Retinal pigment epithelial cell (primary cell): Measurements from ENCODE around the gene SDC3.

Source experiments
- DNase-seq: peaks from one replicate; pipeline ENCODE4 v3.0.0-alpha.2; 2010; ENCODE audit warnings: low read depth
- H3K4me3 ChIP-seq: 2 replicates; pipeline ENCODE4 v1.5.1; 2011; ENCODE audit warnings: mild to moderate bottlenecking, low read length, control low read depth, moderate library complexity
- TF ChIP-seq, protein P1 (sequence below): conservative IDR thresholded peaks from 2 replicates; pipeline ENCODE4 v1.5.1; 2011; ENCODE audit warnings: low read depth, low read length, control low read depth, inconsistent platforms

The SDC3 gene

DNA sequence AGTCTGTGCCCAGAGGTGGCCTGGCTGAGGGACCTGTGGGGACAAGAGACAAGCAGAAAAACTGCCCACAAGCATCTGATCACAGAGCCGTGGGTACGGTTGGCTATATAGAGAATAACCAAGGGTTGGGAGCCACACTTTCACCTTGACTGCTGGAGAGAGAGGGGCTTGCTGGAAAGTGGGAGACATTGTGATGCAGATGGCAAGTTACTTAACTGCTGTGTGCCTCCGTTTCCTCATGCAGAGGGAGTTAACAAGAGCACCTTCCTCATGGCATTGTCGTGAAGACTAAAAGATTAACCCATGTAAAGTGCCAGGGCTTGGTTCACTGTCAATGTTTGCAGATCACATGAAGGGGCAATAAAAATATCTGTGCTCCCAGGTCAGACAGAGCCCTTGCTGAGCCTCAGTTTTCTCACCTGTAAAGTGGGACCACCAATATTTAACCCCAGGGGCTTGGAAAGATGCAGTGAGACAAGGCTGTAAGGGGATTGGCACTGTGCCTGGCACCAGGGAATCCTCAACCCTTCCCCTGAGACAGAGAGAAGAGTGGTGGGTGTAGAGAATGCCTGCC is 52.8 kb downstream of the SDC3 start:
- TF ChIP-seq, protein P1, sequence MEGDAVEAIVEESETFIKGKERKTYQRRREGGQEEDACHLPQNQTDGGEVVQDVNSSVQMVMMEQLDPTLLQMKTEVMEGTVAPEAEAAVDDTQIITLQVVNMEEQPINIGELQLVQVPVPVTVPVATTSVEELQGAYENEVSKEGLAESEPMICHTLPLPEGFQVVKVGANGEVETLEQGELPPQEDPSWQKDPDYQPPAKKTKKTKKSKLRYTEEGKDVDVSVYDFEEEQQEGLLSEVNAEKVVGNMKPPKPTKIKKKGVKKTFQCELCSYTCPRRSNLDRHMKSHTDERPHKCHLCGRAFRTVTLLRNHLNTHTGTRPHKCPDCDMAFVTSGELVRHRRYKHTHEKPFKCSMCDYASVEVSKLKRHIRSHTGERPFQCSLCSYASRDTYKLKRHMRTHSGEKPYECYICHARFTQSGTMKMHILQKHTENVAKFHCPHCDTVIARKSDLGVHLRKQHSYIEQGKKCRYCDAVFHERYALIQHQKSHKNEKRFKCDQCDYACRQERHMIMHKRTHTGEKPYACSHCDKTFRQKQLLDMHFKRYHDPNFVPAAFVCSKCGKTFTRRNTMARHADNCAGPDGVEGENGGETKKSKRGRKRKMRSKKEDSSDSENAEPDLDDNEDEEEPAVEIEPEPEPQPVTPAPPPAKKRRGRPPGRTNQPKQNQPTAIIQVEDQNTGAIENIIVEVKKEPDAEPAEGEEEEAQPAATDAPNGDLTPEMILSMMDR, result no peak
- no peak overlapping the region for H3K4me3 ChIP-seq
- no peak for DNase-seq

DNA sequence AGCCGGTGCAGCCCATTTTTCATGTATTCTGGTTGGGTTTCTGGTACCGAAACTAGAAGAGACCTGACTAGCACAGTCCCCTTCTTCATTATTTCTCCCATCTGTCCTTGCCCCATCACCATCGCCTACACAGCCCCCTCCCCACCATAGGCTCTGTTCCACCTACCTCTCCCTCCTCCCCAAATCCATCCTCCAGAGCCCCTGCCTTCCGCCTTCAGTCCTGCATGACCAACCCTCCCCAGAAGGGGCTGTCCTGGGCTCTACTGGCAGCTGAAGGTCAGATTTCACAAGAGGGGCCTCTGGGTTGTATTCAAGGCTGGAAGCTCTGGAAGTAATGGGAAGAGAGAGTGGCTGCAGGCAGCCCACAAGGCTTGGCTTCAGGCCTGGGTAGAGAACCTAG is 55.2 kb downstream of the SDC3 start:
- no peak for DNase-seq
- no peak overlapping the region for H3K4me3 ChIP-seq
- TF ChIP-seq, protein P1, result no peak

DNA sequence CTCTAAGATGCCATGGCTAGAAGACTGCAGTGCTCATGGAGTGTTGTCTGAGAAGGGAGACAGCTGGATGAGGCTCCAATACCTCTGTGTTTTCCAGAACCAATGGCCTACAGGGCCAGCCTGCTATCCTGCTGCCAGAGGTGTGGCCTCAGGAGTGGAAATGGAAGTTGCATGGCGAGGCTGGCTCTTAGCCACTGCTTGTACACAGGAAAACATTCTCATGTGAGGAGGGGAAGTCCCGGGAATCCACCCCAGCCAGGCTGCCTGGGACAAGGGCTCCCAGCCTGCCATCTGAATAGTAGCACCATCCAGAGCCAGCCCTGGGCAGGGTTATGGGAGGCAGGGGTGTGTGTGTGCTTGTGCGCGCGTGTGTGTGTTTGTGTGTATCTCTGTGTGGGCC is 56.5 kb downstream of the SDC3 start:
- DNase-seq, result no peak
- no peak overlapping the region for H3K4me3 ChIP-seq
- TF ChIP-seq, protein P1, result no peak

DNA sequence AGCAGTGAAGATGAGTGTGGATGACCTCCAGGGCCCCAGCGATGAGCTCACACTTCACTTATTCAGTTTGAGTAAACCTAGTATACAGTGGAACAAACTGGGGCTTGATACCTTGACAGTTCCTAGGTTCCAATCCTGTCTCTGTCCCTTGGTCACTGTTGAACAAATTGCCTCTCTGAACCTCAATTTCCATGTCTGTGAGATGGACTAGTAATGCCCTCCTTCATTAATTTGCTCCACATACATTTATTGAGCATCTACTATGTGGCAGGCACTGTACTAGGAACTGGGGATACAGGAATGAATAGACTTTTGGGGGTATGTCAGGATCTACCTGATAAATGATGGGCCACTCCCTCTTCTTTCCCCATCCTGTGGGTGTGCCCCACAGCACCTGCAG is 57.3 kb downstream of the SDC3 start:
- TF ChIP-seq, protein P1, result no peak
- no peak overlapping the region for H3K4me3 ChIP-seq

GRCh38 chr1:30850607-30851006 is 58.0 kb downstream of the SDC3 start:
- H3K4me3 ChIP-seq, result no peak overlapping the region
- no peak for DNase-seq
- TF ChIP-seq, protein P1, result no peak

More for the DNA sequence above, 57.3 kb downstream of the SDC3 start:
- DNase-seq, result no peak

GRCh38 chr1:30848130-30848529 is 60.4 kb downstream of the SDC3 start:
- H3K4me3 ChIP-seq, result no peak overlapping the region
- no peak for DNase-seq
- TF ChIP-seq, protein P1, result no peak

DNA sequence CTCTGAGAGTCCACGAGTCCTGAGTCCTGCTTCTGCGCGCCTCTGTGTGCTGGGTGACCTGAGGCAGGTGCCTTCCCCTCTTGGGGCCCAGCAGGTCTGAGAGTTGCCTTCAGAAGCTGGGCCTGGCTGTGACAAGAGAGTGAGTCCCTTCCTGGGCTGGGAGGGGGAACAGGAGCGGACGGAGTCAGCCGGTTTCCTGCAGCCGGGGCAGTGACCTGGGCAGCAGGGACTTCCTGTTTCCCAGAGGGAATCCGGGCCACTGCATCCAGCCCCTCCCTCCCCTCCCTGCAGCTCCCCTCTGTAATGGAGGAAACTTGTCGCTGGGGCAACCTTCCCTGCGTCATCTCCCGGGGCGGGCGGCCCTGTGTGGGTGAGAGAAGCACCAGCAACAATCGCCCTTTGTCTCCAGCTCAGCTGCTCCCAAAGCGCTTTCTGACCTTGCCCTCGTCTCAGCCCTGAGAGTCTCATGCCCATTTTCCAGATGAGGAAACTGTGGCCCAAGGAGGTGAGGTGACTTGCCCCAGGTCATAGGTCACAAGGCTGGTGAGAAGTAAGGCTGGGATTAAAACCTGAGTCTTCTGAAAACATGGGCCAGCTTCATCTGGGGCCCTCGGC is 61.1 kb downstream of the SDC3 start:
- TF ChIP-seq, protein P1, result no peak
- H3K4me3 ChIP-seq, result no peak overlapping the region
- peak; percentile 71 for DNase-seq
